Measurements from ENCODE around the gene SH3BP2. TPM values are rescaled to one million over a fixed set of nuclear protein-coding genes. Genes with fewer than 3 reads are reported as not detected.

The SH3BP2 gene
- total and polyA plus RNA-seq, 8 donors, result 34.9 to 113 (median 52.4) TPM

DNA sequence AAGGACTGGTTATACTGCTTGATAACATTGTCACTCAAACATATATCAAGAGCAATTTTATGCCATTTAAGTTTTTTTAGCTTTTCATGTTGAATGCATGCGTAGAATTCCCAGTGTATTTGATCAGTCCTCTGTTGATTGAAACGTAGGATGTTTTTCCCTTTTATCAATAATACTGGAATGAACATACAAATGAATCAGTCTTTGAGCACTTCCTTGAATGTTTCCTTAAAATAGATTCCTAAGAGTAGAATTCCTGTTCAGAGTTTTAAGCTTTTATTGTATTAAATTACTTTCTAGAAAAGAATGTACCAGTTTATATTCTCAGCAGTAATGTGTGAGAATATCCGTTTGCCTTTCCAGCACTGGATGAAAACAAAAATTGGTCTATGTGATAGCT, 88.5 kb downstream of the SH3BP2 start:
- Histone ChIP-seq H3K36me3 (peaks cover 0 to 82% of the 10 kb centered on the region in 2 donors), H3K27ac (no peak overlapping the region), H3K4me1 (peaks cover 0 to 8% of the 10 kb centered on the region in 2 donors), H3K27me3 (no peaks in the 10 kb centered on the region), H3K9me3 (no peaks in the 10 kb centered on the region), H3K4me3 (no peak overlapping the region)
- TF ChIP-seq, protein P1, sequence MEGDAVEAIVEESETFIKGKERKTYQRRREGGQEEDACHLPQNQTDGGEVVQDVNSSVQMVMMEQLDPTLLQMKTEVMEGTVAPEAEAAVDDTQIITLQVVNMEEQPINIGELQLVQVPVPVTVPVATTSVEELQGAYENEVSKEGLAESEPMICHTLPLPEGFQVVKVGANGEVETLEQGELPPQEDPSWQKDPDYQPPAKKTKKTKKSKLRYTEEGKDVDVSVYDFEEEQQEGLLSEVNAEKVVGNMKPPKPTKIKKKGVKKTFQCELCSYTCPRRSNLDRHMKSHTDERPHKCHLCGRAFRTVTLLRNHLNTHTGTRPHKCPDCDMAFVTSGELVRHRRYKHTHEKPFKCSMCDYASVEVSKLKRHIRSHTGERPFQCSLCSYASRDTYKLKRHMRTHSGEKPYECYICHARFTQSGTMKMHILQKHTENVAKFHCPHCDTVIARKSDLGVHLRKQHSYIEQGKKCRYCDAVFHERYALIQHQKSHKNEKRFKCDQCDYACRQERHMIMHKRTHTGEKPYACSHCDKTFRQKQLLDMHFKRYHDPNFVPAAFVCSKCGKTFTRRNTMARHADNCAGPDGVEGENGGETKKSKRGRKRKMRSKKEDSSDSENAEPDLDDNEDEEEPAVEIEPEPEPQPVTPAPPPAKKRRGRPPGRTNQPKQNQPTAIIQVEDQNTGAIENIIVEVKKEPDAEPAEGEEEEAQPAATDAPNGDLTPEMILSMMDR (IDR thresholded peaks at IDR 0.05), result no peak
- intact Hi-C loops (cut with DNase I), result no loop called here
- no peak for DNase-seq
- ATAC-seq, result no peak

DNA sequence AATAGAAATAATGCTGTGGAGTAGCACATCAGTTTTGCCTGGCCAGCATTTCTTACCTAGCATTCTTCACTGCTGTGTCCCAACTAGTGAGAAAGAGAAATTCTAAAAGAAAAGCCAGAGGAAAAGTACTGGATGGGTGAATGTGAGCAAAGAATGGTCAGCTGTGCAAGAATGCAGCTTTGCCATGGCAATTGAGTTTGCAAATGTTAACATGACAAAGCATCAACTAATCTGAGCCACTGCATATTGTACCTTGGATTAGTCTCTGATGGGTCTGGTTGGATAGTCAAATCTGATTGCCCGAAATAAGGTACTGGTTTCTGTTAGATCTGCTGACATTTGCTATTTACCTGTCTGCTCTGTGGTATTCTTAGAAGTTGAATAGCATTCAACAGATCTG, 89.5 kb downstream of the SH3BP2 start:
- intact Hi-C loops (cut with DNase I), result no loop called here
- ATAC-seq (no peak), DNase-seq (no peak)
- Histone ChIP-seq H3K27me3 (no peaks in the 10 kb centered on the region), H3K36me3 (peaks cover 0 to 84% of the 10 kb centered on the region in 2 donors), H3K4me1 (peaks cover 0 to 1% of the 10 kb centered on the region in 2 donors), H3K4me3 (no peak overlapping the region), H3K27ac (no peak overlapping the region), H3K9me3 (no peaks in the 10 kb centered on the region)
- TF ChIP-seq, protein P1 (IDR thresholded peaks at IDR 0.05), result no peak

DNA sequence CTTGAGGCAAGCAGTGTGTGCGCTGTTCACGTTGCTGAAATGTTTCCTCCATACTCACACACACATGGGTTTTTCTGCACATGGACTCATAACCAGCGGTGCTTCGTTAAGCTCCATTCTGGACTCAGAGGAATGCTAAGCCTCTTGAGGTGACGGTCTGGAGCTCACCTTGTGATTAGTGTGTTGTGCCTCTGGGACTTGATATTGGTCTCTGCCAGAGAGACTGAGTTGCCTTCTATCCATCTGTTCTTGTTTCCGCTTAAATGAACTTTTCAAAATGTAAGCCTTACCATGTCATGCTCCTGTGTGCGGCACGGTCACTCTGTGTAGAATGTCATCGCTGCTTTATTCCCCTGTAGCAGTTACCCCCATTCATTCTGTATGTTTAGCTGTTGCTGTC, 93.3 kb downstream of the SH3BP2 start:
- H3K27ac ChIP-seq, result no peak overlapping the region
- DNase-seq (no peak), ATAC-seq (no peak)
- TF ChIP-seq, protein P1 (IDR thresholded peaks at IDR 0.05), result no peak
- no peaks in the 10 kb centered on the region for H3K9me3 ChIP-seq
- H3K27me3 ChIP-seq, result no peaks in the 10 kb centered on the region
- intact Hi-C loops (cut with DNase I), result no loop called here
- H3K36me3 ChIP-seq, result peaks cover 0 to 72% of the 10 kb centered on the region in 2 donors
- H3K4me3 ChIP-seq, result no peak overlapping the region
- H3K4me1 ChIP-seq, result peaks cover 0 to 8% of the 10 kb centered on the region in 2 donors

DNA sequence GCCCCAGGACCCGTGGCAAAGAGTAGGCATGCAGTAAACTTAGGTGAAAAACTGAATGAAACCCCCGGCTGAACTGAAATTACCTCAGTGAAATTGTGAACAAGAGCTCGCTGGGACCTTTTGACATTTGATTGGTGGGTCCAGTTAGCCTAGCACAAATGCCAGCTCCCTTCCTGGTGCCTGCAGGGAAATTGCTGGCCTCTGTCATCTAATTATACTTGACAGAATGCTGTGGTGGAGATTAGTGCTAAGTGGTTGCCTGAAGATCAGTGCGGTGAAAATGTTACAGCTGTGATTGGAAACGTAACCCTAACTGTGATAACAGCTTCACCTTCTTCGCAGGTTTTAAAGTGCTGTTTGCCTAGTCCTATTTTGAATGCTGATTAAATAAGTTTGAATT, 93.7 kb downstream of the SH3BP2 start:
- H3K9me3 ChIP-seq, result no peaks in the 10 kb centered on the region
- no peak overlapping the region for H3K27ac ChIP-seq
- TF ChIP-seq, protein P1 (IDR thresholded peaks at IDR 0.05), result no peak
- H3K27me3 ChIP-seq, result no peaks in the 10 kb centered on the region
- DNase-seq (no peak), ATAC-seq (no peak)
- H3K4me1 ChIP-seq, result peaks cover 0 to 8% of the 10 kb centered on the region in 2 donors
- intact Hi-C loops (cut with DNase I), result no loop called here
- H3K36me3 ChIP-seq, result peaks cover 0 to 68% of the 10 kb centered on the region in 2 donors
- no peak overlapping the region for H3K4me3 ChIP-seq

DNA sequence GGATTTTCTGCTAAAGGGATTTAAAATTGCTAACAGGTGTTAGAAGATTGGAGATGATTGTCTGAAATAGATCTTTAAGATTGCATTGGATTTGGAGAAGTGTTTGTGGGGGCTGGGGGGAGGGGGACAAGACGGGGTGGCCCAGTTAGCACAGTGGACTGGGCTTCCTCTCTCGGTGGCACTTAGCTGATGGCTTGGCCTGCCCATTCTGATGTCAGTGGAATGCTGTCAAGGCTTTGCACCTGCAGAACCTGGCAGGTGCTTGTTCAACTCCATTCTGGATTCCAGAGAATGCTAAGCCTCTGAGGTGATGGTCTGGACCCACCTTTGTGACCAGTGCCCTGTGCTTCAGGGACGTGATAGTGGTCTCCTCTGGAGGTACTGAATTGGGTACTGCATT, 94.5 kb downstream of the SH3BP2 start:
- H3K9me3 ChIP-seq, result no peaks in the 10 kb centered on the region
- DNase-seq (no peak), ATAC-seq (no peak)
- no peak overlapping the region for H3K4me3 ChIP-seq
- peaks cover 0 to 60% of the 10 kb centered on the region in 2 donors for H3K36me3 ChIP-seq
- H3K4me1 ChIP-seq, result peaks cover 0 to 8% of the 10 kb centered on the region in 2 donors
- no peaks in the 10 kb centered on the region for H3K27me3 ChIP-seq
- no peak overlapping the region for H3K27ac ChIP-seq
- TF ChIP-seq, protein P1 (IDR thresholded peaks at IDR 0.05), result no peak
- intact Hi-C loops (cut with DNase I), result no loop called here
